GM23248 (cell line): ENCODE data around the gene ARHGAP45. TPM values are rescaled to one million over a fixed set of nuclear protein-coding genes. Genes with fewer than 3 reads are reported as not detected.

Source experiments
- DNase-seq: peaks from one replicate; pipeline ENCODE4 v3.0.0-alpha.2; 2015
- H2AFZ ChIP-seq: fragments of 200-600 bp; sonication (generic); 2 replicates; pipeline ENCODE4 v1.6.1; 2016; ENCODE audit warnings: antibody characterized with exemption
- H3F3A ChIP-seq: fragments of 200-600 bp; sonication (generic); 2 replicates; pipeline ENCODE4 v1.6.1; 2016; ENCODE audit warnings: mild to moderate bottlenecking, antibody characterized with exemption, mixed run types; ENCODE audit not compliant: insufficient read depth
- H3K27ac ChIP-seq: fragments of 200-600 bp; sonication (generic); 2 replicates; pipeline ENCODE4 v1.5.1; 2016; ENCODE audit warnings: mild to moderate bottlenecking
- H3K27me3 ChIP-seq: fragments of 200-600 bp; sonication (generic); replicated peaks from 2 replicates; pipeline ENCODE4 v1.6.1; 2016; ENCODE audit warnings: mild to moderate bottlenecking; ENCODE audit not compliant: insufficient read depth
- H3K36me3 ChIP-seq: fragments of 200-600 bp; sonication (generic); 2 replicates; pipeline ENCODE4 v1.6.1; 2016; ENCODE audit warnings: low read depth, mild to moderate bottlenecking
- H3K4me1 ChIP-seq: fragments of 200-600 bp; sonication (generic); 2 replicates; pipeline ENCODE4 v1.6.1; 2016; ENCODE audit warnings: mild to moderate bottlenecking; ENCODE audit not compliant: insufficient read depth
- H3K4me2 ChIP-seq: fragments of 200-600 bp; sonication (generic); one replicate; pipeline ENCODE4 v1.6.1; 2016; ENCODE audit warnings: mild to moderate bottlenecking; ENCODE audit not compliant: unreplicated experiment
- H3K4me3 ChIP-seq: fragments of 200-600 bp; sonication (generic); 2 replicates; pipeline ENCODE4 v1.5.1; 2016; ENCODE audit warnings: mild to moderate bottlenecking
- H3K79me2 ChIP-seq: fragments of 200-600 bp; sonication (generic); 2 replicates; pipeline ENCODE4 v1.6.1; 2016; ENCODE audit warnings: mild to moderate bottlenecking; ENCODE audit not compliant: insufficient read depth
- H3K9ac ChIP-seq: fragments of 200-600 bp; sonication (generic); 2 replicates; pipeline ENCODE4 v1.6.1; 2016; ENCODE audit warnings: mild to moderate bottlenecking
- H3K9me2 ChIP-seq: fragments of 200-600 bp; sonication (generic); 2 replicates; pipeline ENCODE4 v1.6.1; 2016; ENCODE audit warnings: mixed run types, mild to moderate bottlenecking, moderate library complexity; ENCODE audit not compliant: insufficient read depth
- H3K9me3 ChIP-seq: fragments of 200-600 bp; sonication (generic); one replicate; pipeline ENCODE4 v1.6.1; 2017; ENCODE audit warnings: low read depth
- H4K20me1 ChIP-seq: fragments of 200-600 bp; sonication (generic); 2 replicates; pipeline ENCODE4 v1.6.0; 2016; ENCODE audit not compliant: insufficient read depth
- EZH2 ChIP-seq: fragments of 200-600 bp; sonication (generic); IDR thresholded peaks from 2 replicates; pipeline ENCODE4 v1.6.1; 2018; ENCODE audit warnings: antibody characterized with exemption, mild to moderate bottlenecking; ENCODE audit not compliant: insufficient read depth, poor library complexity, severe bottlenecking
- EZH2phosphoT487 ChIP-seq: fragments of 200-600 bp; sonication (generic); IDR thresholded peaks from 2 replicates; pipeline ENCODE4 v1.6.1; 2018; ENCODE audit warnings: antibody characterized with exemption, moderate library complexity, mild to moderate bottlenecking, low read depth; ENCODE audit not compliant: insufficient read depth
- whole genome bisulfite sequencing, 2 experiments: methylation state at CpG; one replicate each; pipeline ENCODE4 v1.1.6; 2015 to 2017; ENCODE audit warnings: low lambda C conversion rate in 2 of 2, low coverage in 1 of 2; ENCODE audit errors: missing lambda C conversion rate in 2 of 2; 5-methylcytosine and 5-hydroxymethylcytosine counted together
- in situ Hi-C: fragments of 300-500 bp; cut with MboI; formaldehyde crosslinking; loops from 2 replicates; pipeline ENCODE4 v1.15.0; 2020
- polyA plus RNA-seq: library from polyadenylated mRNA; unstranded; fragments of >200 nt; fragmentation: Nextera tagmentation; extraction: Ambion mirVana; gene quantifications from 2 replicates; pipeline ENCODE4 v1.2.1, GENCODE V29; 2016
- total RNA-seq: library from RNA; depleted of rRNA; stranded (reverse); fragments of >200 nt; shearing (Covaris generic); gene quantifications from 2 replicates; pipeline ENCODE4 v1.2.3, GENCODE V29; 2014

The ARHGAP45 gene
- total and polyA plus RNA-seq, 2 experiments from 2014 or later, result 3.5 to 6.3 TPM

- Histone ChIP-seq H3K9me3 (no peaks in the 10 kb centered on the region), H3K9me2 (no peaks in the 10 kb centered on the region), H3K9ac (no peak overlapping the region), H3K27ac (no peak overlapping the region), H3K4me2 (no peak overlapping the region), H4K20me1 (no peaks in the 10 kb centered on the region), H2AFZ (no peak overlapping the region), H3K36me3 (no peaks in the 10 kb centered on the region), H3K4me3 (no peak overlapping the region), H3K27me3 (peaks cover 24% of the 10 kb centered on the region), H3K79me2 (no peaks in the 10 kb centered on the region), H3K4me1 (no peaks in the 10 kb centered on the region), H3F3A (no peaks in the 10 kb centered on the region)
- DNase-seq, result no peak
- TF ChIP-seq EZH2phosphoT487 (no peak), EZH2 (no peak)
- 70 to 80% methylated on average over 17 of the region's 17 CpGs for WGBS, 2 experiments
- in situ Hi-C loops, result no loop called here
Observed at GRCh38 chr19:1065606-1066109, 1.3 kb upstream of the ARHGAP45 start.

- in situ Hi-C loops, result no loop called here
- no peak overlapping the region; the same call in 1 of the 2 replicates for H3K9ac ChIP-seq
- TF ChIP-seq EZH2phosphoT487, result no peak
- TF ChIP-seq EZH2, result no peak
- H3K79me2 ChIP-seq, result no peaks in the 10 kb centered on the region
- no peaks in the 10 kb centered on the region for H3K4me1 ChIP-seq
- no peaks in the 10 kb centered on the region for H3F3A ChIP-seq
- no peak overlapping the region for H3K27ac ChIP-seq
- no peak for DNase-seq
- H2AFZ ChIP-seq, result no peak overlapping the region; the same call in 1 of the 2 replicates
- peaks cover 31% of the 10 kb centered on the region for H3K27me3 ChIP-seq
- peak overlapping the region; percentile 73 for H3K4me2 ChIP-seq
- no peak overlapping the region for H3K4me3 ChIP-seq
- WGBS, 2 experiments, result 35 to 46% methylated on average over 13 to 17 of the region's 17 CpGs
- H3K9me3 ChIP-seq, result no peaks in the 10 kb centered on the region
- H3K36me3 ChIP-seq, result no peaks in the 10 kb centered on the region
- H4K20me1 ChIP-seq, result no peaks in the 10 kb centered on the region
- H3K9me2 ChIP-seq, result no peaks in the 10 kb centered on the region
Observed at GRCh38 chr19:1066251-1066747, 668 bp upstream of the ARHGAP45 start.

- TF ChIP-seq EZH2phosphoT487, result no peak
- no peak for TF ChIP-seq EZH2
- H3K79me2 ChIP-seq, result no peaks in the 10 kb centered on the region
- H3K4me1 ChIP-seq, result no peaks in the 10 kb centered on the region
- no peaks in the 10 kb centered on the region for H3K36me3 ChIP-seq
- peak overlapping the region; percentile 12; the same call in 1 of the 2 replicates for H2AFZ ChIP-seq
- H3K4me2 ChIP-seq, result peak overlapping the region; percentile 73
- H3F3A ChIP-seq, result no peaks in the 10 kb centered on the region
- peak overlapping the region; percentile 59 for H3K4me3 ChIP-seq
- in situ Hi-C loops, result no loop called here
- H3K27me3 ChIP-seq, result peaks cover 31% of the 10 kb centered on the region
- H3K9me3 ChIP-seq, result no peaks in the 10 kb centered on the region
- no peak for DNase-seq
- WGBS, 2 experiments, result 4 to 7% methylated on average over 29 to 38 of the region's 38 CpGs
- no peaks in the 10 kb centered on the region for H4K20me1 ChIP-seq
- peak overlapping the region; percentile 51; the same call in 1 of the 2 replicates for H3K9ac ChIP-seq
- H3K27ac ChIP-seq, result no peak overlapping the region
- no peaks in the 10 kb centered on the region for H3K9me2 ChIP-seq
Observed at GRCh38 chr19:1067341-1067957, 482 bp downstream of the ARHGAP45 start.

- Histone ChIP-seq H3K9me3 (no peaks in the 10 kb centered on the region), H3F3A (no peaks in the 10 kb centered on the region), H3K79me2 (no peaks in the 10 kb centered on the region), H4K20me1 (no peaks in the 10 kb centered on the region), H3K27me3 (peaks cover 31% of the 10 kb centered on the region), H3K36me3 (no peaks in the 10 kb centered on the region), H3K9ac (no peak overlapping the region), H3K9me2 (no peaks in the 10 kb centered on the region), H2AFZ (no peak overlapping the region), H3K4me3 (no peak overlapping the region), H3K4me1 (no peaks in the 10 kb centered on the region), H3K27ac (no peak overlapping the region), H3K4me2 (no peak overlapping the region)
- WGBS, 2 experiments, result 66 to 76% methylated on average over 33 to 36 of the region's 45 CpGs
- DNase-seq, result no peak
- in situ Hi-C loops, result no loop called here
- no peak for TF ChIP-seq EZH2
Observed at GRCh38 chr19:1068009-1069001, 1.3 kb downstream of the ARHGAP45 start.
